ENCODE measurements around the gene TICAM1.
"Not testable (repeated sequence)": the region's sequence is repeated elsewhere in the genome, so short reads cannot be mapped to it uniquely, and the experiment has no call there.

The TICAM1 gene

GRCh38 chr19:4844348-4845179 is 13.1 kb upstream of the TICAM1 start:
- H3K9me3 ChIP-seq = no peaks in the 10 kb centered on the region
- H3K36me3 ChIP-seq = no peaks in the 10 kb centered on the region
- no peak for DNase-seq
- no peak overlapping the region for H3K4me3 ChIP-seq (ENCODE audit: low read depth, low read length)
- no peaks in the 10 kb centered on the region for H3K27me3 ChIP-seq
- TF ChIP-seq, protein P1, sequence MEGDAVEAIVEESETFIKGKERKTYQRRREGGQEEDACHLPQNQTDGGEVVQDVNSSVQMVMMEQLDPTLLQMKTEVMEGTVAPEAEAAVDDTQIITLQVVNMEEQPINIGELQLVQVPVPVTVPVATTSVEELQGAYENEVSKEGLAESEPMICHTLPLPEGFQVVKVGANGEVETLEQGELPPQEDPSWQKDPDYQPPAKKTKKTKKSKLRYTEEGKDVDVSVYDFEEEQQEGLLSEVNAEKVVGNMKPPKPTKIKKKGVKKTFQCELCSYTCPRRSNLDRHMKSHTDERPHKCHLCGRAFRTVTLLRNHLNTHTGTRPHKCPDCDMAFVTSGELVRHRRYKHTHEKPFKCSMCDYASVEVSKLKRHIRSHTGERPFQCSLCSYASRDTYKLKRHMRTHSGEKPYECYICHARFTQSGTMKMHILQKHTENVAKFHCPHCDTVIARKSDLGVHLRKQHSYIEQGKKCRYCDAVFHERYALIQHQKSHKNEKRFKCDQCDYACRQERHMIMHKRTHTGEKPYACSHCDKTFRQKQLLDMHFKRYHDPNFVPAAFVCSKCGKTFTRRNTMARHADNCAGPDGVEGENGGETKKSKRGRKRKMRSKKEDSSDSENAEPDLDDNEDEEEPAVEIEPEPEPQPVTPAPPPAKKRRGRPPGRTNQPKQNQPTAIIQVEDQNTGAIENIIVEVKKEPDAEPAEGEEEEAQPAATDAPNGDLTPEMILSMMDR (IDR thresholded peaks at IDR 0.05; ENCODE audit: low read depth, low read length) = no peak
- 0 out of 2 replicates have a peak, but pooled peaks cover 3% of the 10 kb centered on the region for H3K4me1 ChIP-seq

DNA sequence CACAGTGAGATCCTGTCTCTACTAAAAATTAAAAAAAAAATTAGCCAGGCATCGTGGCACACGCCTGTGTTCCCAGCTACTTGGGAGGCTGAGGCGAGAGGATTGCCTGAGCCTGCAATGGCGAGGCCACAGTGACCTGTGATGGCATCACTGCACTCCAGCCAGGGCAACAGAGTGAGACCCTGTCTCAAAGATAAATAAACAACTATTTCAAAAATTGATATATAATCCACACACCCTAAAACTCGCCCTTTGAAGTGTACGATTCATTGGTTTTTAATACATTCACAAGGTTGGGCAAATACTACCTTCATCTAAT is 12.1 kb upstream of the TICAM1 start:
- H3K27me3 ChIP-seq = no peaks in the 10 kb centered on the region
- H3K4me3 ChIP-seq (ENCODE audit: low read depth, low read length) = no peak overlapping the region
- TF ChIP-seq, protein P1 (IDR thresholded peaks at IDR 0.05; ENCODE audit: low read depth, low read length) = no peak
- 0 out of 2 replicates have a peak, but pooled peaks cover 3% of the 10 kb centered on the region for H3K4me1 ChIP-seq
- no peaks in the 10 kb centered on the region for H3K9me3 ChIP-seq
- no peak for DNase-seq
- no peaks in the 10 kb centered on the region for H3K36me3 ChIP-seq

DNA sequence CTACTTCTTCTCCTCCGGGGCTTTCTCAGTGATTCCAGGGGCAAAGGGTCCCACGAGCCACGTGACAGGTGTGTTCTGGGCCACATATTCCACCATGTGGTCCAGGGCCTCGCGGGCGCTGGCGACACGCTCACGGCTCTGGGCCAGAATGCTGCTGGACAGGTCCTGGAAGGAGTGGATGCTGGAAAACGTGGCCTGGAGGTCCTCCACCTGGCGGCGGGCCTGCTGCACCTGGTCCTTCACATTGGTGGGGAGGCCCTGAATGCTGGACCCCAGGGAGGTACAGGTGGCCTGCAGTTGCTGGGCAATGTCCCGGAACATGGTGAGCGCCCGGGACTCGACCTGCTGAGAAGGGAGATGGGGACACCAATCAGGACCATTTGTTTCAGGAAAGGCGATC is 7.7 kb upstream of the TICAM1 start:
- TF ChIP-seq, protein P1 (IDR thresholded peaks at IDR 0.05; ENCODE audit: low read depth, low read length) = no peak

GRCh38 chr19:4832776-4833175 is 1.3 kb upstream of the TICAM1 start:
- no peak for DNase-seq
- TF ChIP-seq, protein P1 (IDR thresholded peaks at IDR 0.05; ENCODE audit: low read depth, low read length) = no peak
- Histone ChIP-seq H3K4me3 (ENCODE audit: low read depth, low read length) (no peak overlapping the region), H3K36me3 (no peaks in the 10 kb centered on the region), H3K9me3 (no peaks in the 10 kb centered on the region), H3K27me3 (no peaks in the 10 kb centered on the region), H3K4me1 (no peaks in the 10 kb centered on the region)

More for the DNA sequence above, 7.7 kb upstream of the TICAM1 start:
- H3K4me3 ChIP-seq (ENCODE audit: low read depth, low read length) = no peak overlapping the region
- no peak for DNase-seq
- H3K27me3 ChIP-seq = no peaks in the 10 kb centered on the region
- H3K9me3 ChIP-seq = no peaks in the 10 kb centered on the region
- 0 out of 2 replicates have a peak, but pooled peaks cover 3% of the 10 kb centered on the region for H3K4me1 ChIP-seq
- H3K36me3 ChIP-seq = no peaks in the 10 kb centered on the region

- not testable (repeated sequence) for H3K4me1 ChIP-seq, DNase-seq, H3K36me3 ChIP-seq, H3K27me3 ChIP-seq, H3K9me3 ChIP-seq
- peak overlapping the region; percentile 79 for H3K4me3 ChIP-seq (ENCODE audit: low read depth, low read length)
Observed at GRCh38 chr19:4831979-4832340, 448 bp upstream of the TICAM1 start.

DNA sequence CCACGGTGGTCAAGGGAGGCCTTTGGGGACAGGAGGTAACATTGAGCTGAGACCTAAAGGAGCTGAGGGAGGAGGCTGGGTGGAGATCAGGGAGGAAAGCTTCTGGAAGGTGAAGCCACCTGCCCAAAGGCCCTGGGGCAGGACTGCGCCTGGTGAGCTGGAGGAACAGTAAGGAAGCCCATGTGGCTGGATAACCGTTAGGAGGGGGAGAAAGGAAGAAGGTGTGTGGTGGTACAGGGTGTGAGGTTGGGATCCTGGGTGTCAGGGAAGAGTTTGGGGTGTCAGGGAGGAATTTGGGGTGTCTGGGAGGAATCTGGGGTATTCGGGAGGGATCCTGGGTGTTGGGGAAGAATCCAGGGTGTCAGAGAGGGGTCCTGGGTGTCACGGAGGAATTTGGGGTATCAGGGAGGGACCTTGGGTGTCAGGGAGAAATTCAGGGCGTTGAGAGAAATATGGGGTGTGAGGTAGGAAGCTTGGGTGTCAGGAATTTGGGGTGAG is 695 bp downstream of the TICAM1 start:
- TF ChIP-seq, protein P1 (IDR thresholded peaks at IDR 0.05; ENCODE audit: low read depth, low read length) = no peak
- DNase-seq = no peak
- H3K4me3 ChIP-seq (ENCODE audit: low read depth, low read length) = peak overlapping the region; percentile 79
- H3K4me1 ChIP-seq = no peaks in the 10 kb centered on the region
- no peaks in the 10 kb centered on the region for H3K9me3 ChIP-seq
- no peaks in the 10 kb centered on the region for H3K36me3 ChIP-seq
- H3K27me3 ChIP-seq = no peaks in the 10 kb centered on the region

Measured in BE2C (cell line).